ENCODE results near the gene CDK5RAP3.

Gene CDK5RAP3

DNA sequence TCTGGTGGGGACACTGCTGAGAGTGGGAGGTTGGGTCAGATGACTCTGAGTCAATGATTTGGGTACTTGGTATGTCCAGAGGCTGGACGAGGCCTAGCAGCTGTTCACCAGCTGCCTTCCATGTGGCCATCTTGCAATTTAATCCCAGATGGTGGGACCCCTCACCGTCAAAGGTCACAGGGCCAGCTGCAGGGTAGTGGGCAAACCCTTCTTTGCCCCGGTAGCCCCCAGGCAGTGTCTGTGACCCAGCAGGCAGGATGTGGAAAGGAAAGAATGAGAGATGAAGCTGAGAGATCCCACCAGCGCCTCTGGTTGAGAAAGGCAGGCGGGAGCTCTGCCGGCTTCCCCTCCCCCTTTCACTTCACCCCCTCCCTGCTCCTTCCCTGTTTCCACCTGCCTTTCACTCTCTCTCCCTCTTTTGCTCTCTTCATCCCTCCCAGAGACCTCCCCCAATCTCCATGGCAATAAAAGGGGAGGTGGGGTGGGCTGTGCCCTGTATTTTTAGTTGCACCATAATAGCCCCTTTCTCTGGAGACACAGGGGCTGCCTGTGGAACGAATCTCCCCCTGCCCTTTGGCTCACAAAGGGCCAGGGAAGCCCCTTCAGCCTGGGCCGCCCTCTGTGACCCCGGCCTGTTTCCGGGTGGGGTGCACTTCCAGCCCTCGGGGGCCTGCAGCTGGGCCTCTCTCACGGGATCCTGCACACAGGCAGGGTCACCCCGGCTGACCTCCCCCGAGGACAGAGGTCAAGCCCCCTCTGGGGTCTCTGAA, 20.2 kb downstream of the CDK5RAP3 start:
- Histone ChIP-seq H3K27me3 (ENCODE audit: insufficient read depth, poor library complexity, severe bottlenecking) (no peaks in the 10 kb centered on the region), H3K4me3 (replicated peaks; ENCODE audit: insufficient read depth, low read length) (no peak overlapping the region), H3K27ac (replicated peaks) (no peak overlapping the region)
- TF ChIP-seq SPI1 (IDR thresholded peaks at IDR 0.05; ENCODE audit: borderline replicate concordance, low read depth) (no peak), GABPA (IDR thresholded peaks at IDR 0.05; ENCODE audit: low read depth) (no peak), POLR2AphosphoS5 (IDR thresholded peaks at IDR 0.05; ENCODE audit: low read depth) (no peak)
- TF ChIP-seq, protein P1, sequence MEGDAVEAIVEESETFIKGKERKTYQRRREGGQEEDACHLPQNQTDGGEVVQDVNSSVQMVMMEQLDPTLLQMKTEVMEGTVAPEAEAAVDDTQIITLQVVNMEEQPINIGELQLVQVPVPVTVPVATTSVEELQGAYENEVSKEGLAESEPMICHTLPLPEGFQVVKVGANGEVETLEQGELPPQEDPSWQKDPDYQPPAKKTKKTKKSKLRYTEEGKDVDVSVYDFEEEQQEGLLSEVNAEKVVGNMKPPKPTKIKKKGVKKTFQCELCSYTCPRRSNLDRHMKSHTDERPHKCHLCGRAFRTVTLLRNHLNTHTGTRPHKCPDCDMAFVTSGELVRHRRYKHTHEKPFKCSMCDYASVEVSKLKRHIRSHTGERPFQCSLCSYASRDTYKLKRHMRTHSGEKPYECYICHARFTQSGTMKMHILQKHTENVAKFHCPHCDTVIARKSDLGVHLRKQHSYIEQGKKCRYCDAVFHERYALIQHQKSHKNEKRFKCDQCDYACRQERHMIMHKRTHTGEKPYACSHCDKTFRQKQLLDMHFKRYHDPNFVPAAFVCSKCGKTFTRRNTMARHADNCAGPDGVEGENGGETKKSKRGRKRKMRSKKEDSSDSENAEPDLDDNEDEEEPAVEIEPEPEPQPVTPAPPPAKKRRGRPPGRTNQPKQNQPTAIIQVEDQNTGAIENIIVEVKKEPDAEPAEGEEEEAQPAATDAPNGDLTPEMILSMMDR (IDR thresholded peaks at IDR 0.05; ENCODE audit: insufficient read depth, low read length), result no peak
- TF ChIP-seq, protein P2, sequence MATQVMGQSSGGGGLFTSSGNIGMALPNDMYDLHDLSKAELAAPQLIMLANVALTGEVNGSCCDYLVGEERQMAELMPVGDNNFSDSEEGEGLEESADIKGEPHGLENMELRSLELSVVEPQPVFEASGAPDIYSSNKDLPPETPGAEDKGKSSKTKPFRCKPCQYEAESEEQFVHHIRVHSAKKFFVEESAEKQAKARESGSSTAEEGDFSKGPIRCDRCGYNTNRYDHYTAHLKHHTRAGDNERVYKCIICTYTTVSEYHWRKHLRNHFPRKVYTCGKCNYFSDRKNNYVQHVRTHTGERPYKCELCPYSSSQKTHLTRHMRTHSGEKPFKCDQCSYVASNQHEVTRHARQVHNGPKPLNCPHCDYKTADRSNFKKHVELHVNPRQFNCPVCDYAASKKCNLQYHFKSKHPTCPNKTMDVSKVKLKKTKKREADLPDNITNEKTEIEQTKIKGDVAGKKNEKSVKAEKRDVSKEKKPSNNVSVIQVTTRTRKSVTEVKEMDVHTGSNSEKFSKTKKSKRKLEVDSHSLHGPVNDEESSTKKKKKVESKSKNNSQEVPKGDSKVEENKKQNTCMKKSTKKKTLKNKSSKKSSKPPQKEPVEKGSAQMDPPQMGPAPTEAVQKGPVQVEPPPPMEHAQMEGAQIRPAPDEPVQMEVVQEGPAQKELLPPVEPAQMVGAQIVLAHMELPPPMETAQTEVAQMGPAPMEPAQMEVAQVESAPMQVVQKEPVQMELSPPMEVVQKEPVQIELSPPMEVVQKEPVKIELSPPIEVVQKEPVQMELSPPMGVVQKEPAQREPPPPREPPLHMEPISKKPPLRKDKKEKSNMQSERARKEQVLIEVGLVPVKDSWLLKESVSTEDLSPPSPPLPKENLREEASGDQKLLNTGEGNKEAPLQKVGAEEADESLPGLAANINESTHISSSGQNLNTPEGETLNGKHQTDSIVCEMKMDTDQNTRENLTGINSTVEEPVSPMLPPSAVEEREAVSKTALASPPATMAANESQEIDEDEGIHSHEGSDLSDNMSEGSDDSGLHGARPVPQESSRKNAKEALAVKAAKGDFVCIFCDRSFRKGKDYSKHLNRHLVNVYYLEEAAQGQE (IDR thresholded peaks at IDR 0.05; ENCODE audit: insufficient replicate concordance, low read depth), result no peak
- DNase-seq (ENCODE audit: low read depth in 1 of 2, low spot score in 1 of 2), result no peak

DNA sequence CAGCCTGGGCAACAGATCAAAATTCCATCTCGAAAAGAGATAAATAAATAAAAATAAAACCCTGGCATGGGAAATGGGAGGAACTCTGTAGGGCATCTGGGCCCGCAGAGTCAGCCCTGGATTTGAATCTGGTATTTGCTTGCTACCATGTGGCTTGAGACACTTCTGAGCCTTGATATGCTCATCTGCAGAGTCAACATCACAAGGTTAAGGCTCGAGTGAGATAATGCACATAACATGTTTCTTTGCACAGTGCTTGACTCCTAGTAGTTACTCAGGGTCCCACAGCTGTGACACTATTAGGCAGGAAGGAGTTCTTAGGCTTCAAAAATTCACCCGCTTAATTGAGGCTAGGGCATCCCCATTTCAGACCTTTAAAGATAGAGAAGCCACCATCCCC, 21.3 kb downstream of the CDK5RAP3 start:
- no peaks in the 10 kb centered on the region for H3K27me3 ChIP-seq (ENCODE audit: insufficient read depth, poor library complexity, severe bottlenecking)
- DNase-seq (ENCODE audit: low read depth in 1 of 2, low spot score in 1 of 2), result no peak

DNA sequence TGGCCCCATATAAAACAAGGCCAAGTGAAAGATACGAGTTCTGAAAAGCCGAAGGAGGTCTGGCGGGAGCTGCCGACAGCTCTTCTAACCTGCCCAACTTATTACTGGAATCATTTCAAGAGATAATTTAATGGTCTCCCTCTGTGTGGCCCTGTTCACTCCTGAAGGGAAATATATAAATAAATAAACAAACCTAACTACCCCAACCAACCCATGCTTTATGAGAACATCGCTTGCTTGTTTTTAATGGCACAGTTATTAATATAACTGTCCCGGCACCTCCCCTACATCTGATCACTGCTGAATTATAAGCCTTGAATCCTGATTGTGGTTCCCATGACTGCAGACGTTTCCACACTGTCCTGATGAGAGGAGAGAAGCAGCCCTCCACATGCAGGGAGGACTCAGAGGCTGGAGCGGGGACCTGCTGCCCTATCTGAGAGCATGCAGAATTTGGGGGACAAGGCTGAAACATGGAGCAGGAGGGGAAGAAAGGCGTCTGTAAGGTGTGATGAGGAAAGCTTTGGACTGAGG, 22.2 kb downstream of the CDK5RAP3 start:
- no peak overlapping the region for H3K27ac ChIP-seq (replicated peaks)
- TF ChIP-seq, protein P2 (IDR thresholded peaks at IDR 0.05; ENCODE audit: insufficient replicate concordance, low read depth), result no peak
- TF ChIP-seq POLR2AphosphoS5 (IDR thresholded peaks at IDR 0.05; ENCODE audit: low read depth), result no peak
- no peak for TF ChIP-seq GABPA (IDR thresholded peaks at IDR 0.05; ENCODE audit: low read depth)
- no peak for TF ChIP-seq SPI1 (IDR thresholded peaks at IDR 0.05; ENCODE audit: borderline replicate concordance, low read depth)
- TF ChIP-seq, protein P1 (IDR thresholded peaks at IDR 0.05; ENCODE audit: insufficient read depth, low read length), result no peak
- no peak overlapping the region for H3K4me3 ChIP-seq (replicated peaks; ENCODE audit: insufficient read depth, low read length)
- H3K27me3 ChIP-seq (ENCODE audit: insufficient read depth, poor library complexity, severe bottlenecking), result no peaks in the 10 kb centered on the region
- DNase-seq (ENCODE audit: low read depth in 1 of 2, low spot score in 1 of 2), result no peak

More for the DNA sequence above, 21.3 kb downstream of the CDK5RAP3 start:
- H3K27ac ChIP-seq (replicated peaks), result no peak overlapping the region
- no peak overlapping the region for H3K4me3 ChIP-seq (replicated peaks; ENCODE audit: insufficient read depth, low read length)
- TF ChIP-seq SPI1 (IDR thresholded peaks at IDR 0.05; ENCODE audit: borderline replicate concordance, low read depth), result no peak
- TF ChIP-seq, protein P1 (IDR thresholded peaks at IDR 0.05; ENCODE audit: insufficient read depth, low read length), result no peak
- TF ChIP-seq POLR2AphosphoS5 (IDR thresholded peaks at IDR 0.05; ENCODE audit: low read depth), result no peak
- TF ChIP-seq, protein P2 (IDR thresholded peaks at IDR 0.05; ENCODE audit: insufficient replicate concordance, low read depth), result no peak
- TF ChIP-seq GABPA (IDR thresholded peaks at IDR 0.05; ENCODE audit: low read depth), result no peak

Measured in HL-60 (cell line).